Fibroblast of lung (primary cell): ENCODE measurements around the gene ALDOA.

ENCODE experiments used
- EZH2 ChIP-seq: IDR thresholded peaks from 2 replicates; pipeline ENCODE4 v1.5.1; 2012; ENCODE audit warnings: low read length, control low read depth, mild to moderate bottlenecking; ENCODE audit errors: missing control alignments
- TF ChIP-seq, protein P1 (sequence below), 2 donors: IDR thresholded peaks in 1 of 2; conservative IDR thresholded peaks in 1 of 2; 1 replicate in 1 of 2; 2 replicates in 1 of 2; pipeline ENCODE4 v1.5.1; 2011 to 2012; ENCODE audit warnings: low read length in 2 of 2, control low read depth in 1 of 2, inconsistent platforms in 1 of 2, low read depth in 1 of 2, mild to moderate bottlenecking in 1 of 2

DNA sequence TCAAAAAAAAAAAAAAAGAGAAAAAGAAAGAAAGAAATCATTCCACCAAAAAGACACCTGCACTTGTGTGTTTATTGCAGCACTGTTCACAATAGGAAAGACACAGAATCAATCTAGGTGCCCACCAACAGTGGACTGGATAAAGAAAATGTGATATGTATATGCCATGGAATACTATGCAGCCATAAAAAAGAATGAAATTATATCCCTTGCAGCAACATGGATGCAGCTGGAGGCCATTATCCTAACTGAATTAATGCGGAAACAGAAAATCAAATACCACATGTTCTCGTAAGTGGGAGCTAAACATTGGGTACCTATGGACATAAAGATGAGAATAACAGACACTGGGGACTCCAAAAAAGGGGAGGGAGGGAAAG lies 48.3 kb upstream of the ALDOA start:
- no peak for TF ChIP-seq EZH2
- TF ChIP-seq, protein P1, sequence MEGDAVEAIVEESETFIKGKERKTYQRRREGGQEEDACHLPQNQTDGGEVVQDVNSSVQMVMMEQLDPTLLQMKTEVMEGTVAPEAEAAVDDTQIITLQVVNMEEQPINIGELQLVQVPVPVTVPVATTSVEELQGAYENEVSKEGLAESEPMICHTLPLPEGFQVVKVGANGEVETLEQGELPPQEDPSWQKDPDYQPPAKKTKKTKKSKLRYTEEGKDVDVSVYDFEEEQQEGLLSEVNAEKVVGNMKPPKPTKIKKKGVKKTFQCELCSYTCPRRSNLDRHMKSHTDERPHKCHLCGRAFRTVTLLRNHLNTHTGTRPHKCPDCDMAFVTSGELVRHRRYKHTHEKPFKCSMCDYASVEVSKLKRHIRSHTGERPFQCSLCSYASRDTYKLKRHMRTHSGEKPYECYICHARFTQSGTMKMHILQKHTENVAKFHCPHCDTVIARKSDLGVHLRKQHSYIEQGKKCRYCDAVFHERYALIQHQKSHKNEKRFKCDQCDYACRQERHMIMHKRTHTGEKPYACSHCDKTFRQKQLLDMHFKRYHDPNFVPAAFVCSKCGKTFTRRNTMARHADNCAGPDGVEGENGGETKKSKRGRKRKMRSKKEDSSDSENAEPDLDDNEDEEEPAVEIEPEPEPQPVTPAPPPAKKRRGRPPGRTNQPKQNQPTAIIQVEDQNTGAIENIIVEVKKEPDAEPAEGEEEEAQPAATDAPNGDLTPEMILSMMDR (conservative IDR thresholded peaks at IDR 0.05 in 1 of 2, IDR thresholded peaks at IDR 0.05 in 1 of 2; ENCODE audit: low read depth in 1 of 2, low read length in 2 of 2), result no peak
